GM19463 (cell line): ENCODE measurements around the gene ACTRT2.

Experiments used
- ATAC-seq: cut with Tn5 transposase; IDR thresholded peaks from one replicate; pipeline ENCODE4 v1.9.1; 2021; ENCODE audit warnings: mild to moderate bottlenecking, moderate library complexity; ENCODE audit not compliant: unreplicated experiment

Gene ACTRT2

GRCh38 chr1:3065797-3066196, 44.5 kb downstream of the ACTRT2 start:
- ATAC-seq: no peak

DNA sequence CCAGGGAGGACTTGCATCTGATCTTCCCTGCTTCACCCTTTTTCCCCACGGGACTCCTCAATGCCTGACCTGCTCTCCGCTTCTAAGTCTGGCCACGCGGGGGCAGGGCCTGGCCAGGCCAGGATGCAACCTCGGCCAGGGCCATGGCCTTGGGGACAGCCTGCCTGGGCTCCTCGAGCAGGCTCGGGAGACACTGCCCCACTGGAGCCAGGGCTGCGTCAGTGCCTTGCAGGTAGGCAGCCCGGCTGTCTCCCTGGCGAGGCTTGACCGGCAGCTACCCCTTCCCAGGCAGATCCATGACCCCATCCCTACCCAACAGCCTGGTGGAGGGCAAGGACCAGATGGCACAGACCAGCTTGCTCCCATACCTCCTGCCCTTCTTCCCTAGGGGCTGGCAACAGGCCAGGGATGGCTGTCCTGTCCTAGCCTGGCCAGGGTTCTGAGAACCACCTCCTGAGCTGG, 45.0 kb downstream of the ACTRT2 start:
- ATAC-seq: no peak

DNA sequence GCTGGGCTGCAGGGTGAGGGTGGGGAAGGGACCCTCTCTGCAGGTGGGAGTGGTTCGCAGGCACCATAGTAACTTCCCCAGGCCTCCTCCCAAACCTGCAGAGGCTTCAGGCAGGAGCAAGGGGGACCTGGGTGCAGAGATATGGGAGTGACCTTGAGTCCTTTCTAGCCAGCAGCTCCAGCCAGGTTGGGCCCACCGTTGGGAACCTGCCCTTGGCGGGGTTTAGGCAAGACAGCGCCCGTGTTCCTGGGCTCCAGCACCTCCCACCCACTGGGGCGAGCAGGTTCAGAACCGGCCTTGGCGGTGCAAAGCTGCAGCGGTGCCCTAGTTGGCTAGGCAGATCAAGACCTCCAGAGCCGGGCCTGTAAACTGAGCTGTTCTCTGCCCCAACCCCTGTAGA, 45.6 kb downstream of the ACTRT2 start:
- no peak for ATAC-seq

- ATAC-seq: no peak
Measured at GRCh38 chr1:3067301-3067670, 46.0 kb downstream of the ACTRT2 start.

- no peak for ATAC-seq
Measured at GRCh38 chr1:3067671-3068563, 46.6 kb downstream of the ACTRT2 start.

DNA sequence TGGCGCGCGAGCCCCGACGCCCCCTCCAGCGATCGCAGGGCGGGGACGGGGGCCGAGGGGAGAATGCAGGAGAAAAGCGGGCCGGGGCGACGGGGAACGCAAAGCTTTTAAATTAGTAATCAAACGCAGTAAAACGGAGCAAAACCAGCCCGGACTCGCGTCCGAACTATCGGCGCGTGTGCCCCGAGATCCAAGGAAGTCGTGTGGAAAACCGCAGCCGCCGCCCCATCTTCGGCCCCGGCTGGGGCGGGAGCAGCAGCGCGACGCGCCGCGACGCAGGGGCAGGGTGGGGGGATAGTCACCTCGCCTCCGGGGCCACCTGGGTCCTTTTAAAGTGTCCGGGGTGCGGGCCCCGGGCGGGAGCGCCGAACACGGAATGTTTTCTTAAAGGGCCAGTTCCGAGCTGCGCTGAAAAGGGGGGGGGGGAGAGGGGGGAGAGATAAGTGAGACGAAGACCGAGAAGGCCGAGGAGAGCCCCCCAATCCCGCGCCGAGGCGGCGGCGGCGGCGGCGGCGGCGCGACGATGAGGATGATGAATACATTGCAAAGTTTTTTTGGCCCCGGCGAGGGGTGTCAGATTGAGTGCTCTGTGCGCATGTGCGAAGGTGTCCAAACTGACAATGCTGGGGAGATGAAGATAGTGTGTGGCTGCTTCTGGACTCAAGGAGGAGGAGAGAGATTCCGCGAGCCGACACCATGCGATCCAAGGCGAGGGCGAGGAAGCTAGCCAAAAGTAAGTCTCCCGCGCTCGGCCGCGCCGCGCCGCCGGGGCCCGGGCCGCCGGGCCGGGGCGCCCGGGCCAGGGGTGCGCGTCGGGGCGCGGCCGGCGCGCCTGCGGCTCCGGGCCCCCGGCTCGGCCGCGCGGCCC, 47.5 kb downstream of the ACTRT2 start, which contains the start of gene PRDM16:
Gene PRDM16 (plus strand): TSS at position 640 of the 868 bp plus-strand sequence. CDS start 57 bp downstream, at position 697.
- no peak for ATAC-seq

DNA sequence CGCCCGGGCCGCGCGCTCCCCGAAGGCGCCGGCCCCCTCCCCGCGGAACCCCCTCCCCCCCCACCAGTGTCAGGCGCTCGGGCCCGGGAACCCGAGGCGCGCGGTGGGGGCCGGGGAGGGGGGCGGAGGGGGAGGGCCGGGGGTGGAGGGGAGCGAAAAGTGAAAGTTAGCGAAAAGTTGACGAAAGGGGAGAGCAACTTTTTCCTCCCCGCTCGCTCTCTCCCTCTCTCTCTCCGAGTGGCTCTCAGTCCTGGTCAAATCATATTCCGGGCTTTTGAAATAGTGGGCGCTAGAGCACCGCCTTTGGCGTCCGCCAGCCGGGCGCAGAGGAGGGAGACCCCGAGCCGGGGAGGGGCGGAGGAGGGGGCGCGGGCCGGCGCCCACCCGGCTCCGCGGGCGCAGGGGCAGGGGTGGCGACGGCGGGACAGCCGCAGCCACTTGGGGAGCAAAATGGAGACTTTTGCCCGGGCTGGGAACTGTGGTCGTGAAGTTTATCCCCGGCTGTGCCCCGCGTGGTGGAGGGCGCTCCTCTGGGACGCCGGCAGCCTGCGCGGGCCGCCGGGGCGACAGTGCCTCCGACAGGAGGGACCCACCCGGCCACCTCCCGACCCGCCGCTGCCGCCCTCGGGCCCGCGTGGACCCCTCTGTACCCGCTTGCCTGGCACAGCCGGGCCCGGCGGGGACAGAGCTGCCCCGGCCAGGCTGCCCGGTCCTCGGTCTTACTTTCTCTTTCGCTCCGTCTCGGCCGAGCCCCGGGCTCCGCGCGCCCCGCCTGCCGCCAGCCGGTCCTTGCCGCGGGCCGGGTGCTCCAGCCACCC, 48.4 kb downstream of the ACTRT2 start:
- ATAC-seq: no peak

DNA sequence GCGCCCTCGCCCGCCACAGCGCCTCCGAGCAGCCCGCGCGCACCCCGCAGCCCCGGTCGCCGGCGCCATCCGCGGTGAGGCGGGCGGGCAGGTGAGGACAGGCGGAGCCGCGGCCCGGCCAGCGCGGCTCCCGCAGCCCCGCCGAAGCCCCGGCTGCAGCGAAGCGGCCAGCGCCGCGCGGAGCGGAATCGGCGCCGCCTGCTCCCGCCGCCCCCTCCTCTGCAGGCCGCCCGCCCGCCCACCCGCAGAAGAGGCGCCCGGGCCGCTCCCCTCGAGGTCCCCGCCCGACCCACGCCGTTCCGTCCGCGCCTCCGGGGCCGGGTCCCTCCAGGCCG, 49.0 kb downstream of the ACTRT2 start:
- ATAC-seq: no peak

DNA sequence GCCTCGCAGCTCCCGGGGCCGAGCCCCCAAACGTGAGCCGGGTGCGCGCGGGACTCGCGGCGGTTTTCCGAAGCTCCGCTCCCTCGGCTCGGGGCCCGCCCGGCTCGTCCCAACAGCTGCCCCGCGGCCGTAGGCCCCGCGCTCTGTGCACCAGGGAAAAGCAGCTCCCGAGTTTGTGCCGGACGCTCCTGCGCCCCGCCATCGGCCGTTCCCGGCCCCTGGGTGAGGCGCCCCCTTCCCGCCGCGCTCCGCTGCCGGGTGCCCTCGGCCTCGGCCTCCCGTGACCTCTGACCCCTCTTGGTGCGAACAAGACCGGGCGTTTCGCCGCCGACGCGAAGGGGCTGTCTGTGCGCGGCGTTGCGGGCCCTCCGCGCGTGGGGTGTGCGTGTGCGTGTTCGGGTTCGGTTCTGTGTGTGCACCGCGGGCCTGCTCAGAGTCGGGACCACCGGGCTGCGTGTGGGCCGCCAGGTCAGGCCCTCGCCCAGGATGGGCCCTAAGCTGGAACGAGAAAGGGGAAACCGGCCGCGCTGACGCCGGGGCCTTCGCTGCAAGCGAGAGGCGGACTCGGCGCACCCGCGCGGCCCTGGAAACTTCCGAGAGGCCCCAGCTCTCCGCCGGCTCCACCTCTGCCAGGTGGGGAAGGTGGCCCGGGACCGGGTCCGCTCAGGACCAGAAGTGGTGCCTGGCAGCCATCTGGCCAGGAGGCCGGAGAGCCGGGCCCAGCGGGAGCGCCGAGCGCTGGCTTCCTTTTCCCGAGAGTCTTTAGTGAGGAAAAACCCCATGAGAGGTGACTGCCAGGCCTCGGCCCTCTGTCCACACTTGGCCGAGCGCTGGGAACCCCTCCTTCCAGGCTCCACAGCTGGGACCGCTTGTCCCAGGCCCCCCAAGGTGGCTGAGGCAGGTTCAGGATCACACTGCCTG, 49.6 kb downstream of the ACTRT2 start:
- no peak for ATAC-seq

- ATAC-seq: no peak
Measured at GRCh38 chr1:3071565-3072390, 50.5 kb downstream of the ACTRT2 start.
